Hematopoietic multipotent progenitor cell treated with erythropoietin and hydrocortisone succinate and interleukin-3 and kit ligand, for 8 days (in vitro differentiated cells): ENCODE measurements around the gene VEGFC.
A peak's percentile ranks its signal among the peaks of the same experiment; 100 is the strongest.

ENCODE experiments used
- DNase-seq: peaks from one replicate; pipeline ENCODE4 v3.0.0-alpha.2; 2015

The VEGFC gene

GRCh38 chr4:176795441-176795840 is 2.7 kb upstream of the VEGFC start:
- DNase-seq = no peak

DNA sequence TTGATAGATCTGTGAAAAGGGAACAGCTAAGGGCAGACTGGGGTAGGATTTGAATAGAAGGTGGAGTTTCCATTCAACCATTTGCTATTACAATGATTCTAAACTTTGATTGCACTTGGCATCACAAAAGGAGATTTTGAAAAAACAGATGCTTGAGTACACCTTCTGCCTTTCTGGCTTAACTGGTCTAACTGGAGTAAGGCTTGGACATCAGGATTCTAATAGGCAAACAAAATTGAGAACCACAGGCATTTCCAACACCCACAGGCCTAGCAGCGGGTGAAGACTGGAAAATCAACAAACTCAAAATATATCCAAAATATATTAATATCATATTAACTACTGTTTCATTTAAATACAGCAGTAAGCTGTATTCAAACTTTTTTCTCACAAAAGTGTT is 1.9 kb upstream of the VEGFC start:
- DNase-seq = no peak

DNA sequence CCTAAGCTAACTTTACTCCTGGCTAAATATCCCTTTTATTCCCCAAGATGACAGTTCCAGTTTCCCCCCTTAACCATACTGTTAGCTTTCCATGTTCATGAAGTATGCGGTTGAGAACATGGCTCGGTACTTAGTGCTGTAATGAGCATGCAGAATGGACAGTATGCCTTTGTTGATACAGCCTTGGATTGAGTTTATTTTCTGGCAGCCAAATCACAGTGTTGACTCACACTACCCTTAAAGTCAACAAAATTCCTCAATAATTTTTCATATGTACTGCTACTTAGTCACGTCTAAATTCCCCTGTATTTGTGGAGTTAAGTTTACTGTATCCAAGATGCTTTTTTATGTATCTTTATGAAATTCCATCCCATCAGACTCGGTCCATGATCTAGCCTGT is 1.4 kb upstream of the VEGFC start:
- no peak for DNase-seq

DNA sequence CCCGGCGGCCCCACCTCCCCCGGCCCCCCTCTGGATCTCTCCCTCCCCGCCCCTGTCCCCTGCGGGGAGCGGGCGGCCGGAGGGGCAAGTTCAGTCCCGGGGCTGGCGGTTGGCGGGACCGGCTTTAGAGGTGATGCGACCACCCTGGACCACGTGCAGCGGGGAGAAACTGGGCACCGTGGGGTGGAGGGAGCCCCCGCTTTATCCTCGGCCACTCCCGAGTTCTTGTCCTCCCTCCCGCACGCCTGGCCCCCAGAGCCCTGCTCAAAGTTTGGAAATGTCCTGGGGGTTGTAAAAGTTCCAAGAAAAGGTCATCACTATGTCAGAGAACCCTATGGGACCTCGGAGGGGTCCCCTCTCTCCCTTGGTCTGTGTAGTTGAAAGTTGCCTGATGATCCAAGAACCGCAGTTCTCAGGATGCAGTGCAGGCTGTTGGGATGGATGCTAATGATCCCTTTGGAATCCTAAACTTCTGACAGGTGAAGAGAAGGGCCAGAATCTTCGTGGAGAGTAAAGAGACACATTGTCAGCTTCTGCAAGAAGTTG is 411 bp upstream of the VEGFC start:
- no peak for DNase-seq

- DNase-seq = no peak
Observed at GRCh38 chr4:176791591-176792325, 964 bp downstream of the VEGFC start.

DNA sequence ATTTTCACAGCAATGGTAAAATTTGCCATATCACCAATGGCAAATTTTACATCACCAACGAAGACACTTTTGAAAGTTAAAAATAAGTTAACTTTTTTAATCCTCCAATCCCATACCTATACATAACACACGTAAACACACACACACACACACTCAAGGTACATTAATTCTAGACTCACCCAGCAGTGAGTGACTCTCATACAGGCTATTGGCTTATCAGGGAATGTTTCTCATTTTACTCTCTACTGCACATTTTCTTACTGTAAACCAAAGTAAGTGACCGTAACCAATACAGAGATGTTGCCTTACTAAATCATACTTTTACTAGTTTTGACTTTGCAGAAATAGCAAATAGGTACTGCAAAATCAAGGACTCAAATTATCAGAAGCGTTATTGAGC is 2.3 kb downstream of the VEGFC start:
- DNase-seq = no peak

DNA sequence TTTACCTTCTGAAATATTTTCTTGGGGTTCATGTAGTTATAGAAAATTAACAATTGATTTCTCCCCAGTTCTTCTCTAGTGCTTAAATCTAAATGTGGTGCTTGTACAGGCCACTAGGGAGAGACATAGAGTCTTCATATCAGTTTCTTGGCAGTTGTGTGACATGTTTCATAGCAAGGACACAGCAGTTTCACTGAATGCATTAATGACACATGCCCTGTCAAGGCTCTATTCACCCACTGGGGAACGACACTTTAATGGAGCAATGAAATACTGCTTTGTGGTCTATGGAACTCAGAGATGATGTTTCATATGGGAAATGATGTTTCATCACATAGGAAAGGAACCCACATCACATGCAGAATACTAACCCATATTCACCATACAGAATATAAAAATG is 2.8 kb downstream of the VEGFC start:
- DNase-seq = peak; percentile 44

- no peak for DNase-seq
Observed at GRCh38 chr4:176788971-176789370, 3.8 kb downstream of the VEGFC start.

DNA sequence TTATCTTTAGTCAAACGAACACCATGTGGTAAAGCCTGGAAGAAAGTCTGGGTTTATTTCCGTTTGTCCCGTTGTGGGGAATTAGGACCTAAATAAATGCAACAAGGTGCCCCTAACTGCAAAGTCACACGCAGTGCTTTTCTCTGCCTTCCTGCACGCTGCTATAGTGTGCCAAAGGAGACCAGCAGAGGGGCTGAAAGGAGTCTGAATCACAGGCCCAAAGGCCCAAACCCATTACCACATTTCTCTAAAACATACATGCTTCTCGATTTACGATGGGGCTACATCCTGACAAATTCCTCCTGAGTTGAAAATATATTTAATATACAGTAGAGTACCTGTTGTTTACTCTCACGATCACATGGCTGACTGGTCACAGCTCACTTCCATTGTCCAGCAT is 4.5 kb downstream of the VEGFC start:
- no peak for DNase-seq

GRCh38 chr4:176784816-176785215 is 7.9 kb downstream of the VEGFC start:
- no peak for DNase-seq

- DNase-seq = no peak
Observed at GRCh38 chr4:176782794-176783193, 9.9 kb downstream of the VEGFC start.

- no peak for DNase-seq
Observed at GRCh38 chr4:176782191-176782590, 10.5 kb downstream of the VEGFC start.

- no peak for DNase-seq
Observed at GRCh38 chr4:176781739-176782100, 11.0 kb downstream of the VEGFC start.

- DNase-seq = no peak
Observed at GRCh38 chr4:176780995-176781738, 11.6 kb downstream of the VEGFC start.

GRCh38 chr4:176779421-176779820 is 13.3 kb downstream of the VEGFC start:
- DNase-seq = no peak

GRCh38 chr4:176778491-176778890 is 14.2 kb downstream of the VEGFC start:
- no peak for DNase-seq

DNA sequence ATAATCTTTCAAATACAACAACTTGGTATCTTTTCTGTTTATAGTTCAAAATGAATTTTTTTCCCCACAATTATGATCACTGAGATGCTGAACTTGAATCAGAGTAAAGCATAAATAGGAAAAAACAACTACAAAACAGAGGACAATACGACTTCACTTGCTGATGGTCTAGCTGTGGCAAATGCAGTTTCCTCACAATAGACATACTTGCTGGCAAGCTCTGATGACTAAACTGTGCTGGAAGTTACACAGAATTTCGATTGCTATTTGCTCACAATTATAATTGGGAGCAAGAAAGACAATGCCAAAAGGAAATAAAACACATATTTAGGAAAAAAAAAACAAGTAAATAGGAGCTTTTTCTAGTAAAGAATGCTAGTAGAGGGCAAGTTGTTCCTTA is 14.7 kb downstream of the VEGFC start:
- DNase-seq = no peak

GRCh38 chr4:176775338-176775737 is 17.4 kb downstream of the VEGFC start:
- no peak for DNase-seq

DNA sequence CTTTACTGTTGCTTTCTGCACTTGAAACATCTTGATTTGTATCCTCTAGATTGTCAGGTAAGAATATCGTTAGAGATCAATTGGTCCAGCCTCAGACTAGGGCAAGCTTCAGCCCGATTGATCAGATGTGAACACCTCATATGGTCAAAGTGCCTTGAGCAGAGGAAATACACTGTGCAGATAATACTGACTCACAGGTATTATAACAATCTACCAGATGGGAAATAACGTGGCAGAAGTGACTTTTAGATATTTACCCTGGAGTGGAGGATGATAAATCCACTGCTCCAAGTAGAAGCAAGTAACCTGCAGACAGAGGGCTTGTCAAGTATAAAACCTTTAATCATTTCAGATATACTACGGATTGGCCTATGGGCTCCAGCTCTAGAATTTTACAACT is 17.9 kb downstream of the VEGFC start:
- DNase-seq = no peak

GRCh38 chr4:176769514-176769913 is 23.2 kb downstream of the VEGFC start:
- DNase-seq = no peak

GRCh38 chr4:176767183-176767582 is 25.5 kb downstream of the VEGFC start:
- no peak for DNase-seq

DNA sequence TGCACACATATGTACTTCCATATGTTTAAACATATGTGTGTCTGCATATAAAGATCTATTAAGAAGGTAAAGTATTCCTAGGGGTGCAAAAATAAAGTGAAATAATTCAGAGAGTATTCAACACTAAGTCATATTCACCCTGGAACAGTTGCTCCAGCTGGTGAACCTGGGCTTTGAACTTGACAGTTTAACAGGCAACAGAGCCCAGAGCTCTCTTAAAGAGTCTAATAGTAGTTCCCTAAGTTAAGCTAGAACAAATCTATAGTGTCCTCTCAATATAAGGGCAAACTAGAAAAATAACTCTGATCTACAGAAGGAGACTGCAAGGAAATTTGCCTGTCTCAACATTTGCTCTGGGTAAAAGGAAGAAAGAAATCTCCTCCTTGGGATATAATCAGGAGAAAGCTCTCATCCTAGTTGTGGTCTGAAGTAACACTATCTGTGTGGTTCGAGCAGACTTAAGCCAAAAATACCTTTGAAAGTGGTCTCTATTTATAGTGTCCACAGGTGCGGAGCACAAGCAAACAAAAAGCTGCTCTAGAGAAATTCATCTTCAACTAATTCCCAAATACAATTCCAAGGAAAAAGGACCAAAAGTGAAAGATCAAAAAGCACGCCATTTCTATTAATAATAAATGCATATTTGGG is 29.9 kb downstream of the VEGFC start:
- DNase-seq = no peak

GRCh38 chr4:176761872-176762271 is 30.9 kb downstream of the VEGFC start:
- DNase-seq = no peak

DNA sequence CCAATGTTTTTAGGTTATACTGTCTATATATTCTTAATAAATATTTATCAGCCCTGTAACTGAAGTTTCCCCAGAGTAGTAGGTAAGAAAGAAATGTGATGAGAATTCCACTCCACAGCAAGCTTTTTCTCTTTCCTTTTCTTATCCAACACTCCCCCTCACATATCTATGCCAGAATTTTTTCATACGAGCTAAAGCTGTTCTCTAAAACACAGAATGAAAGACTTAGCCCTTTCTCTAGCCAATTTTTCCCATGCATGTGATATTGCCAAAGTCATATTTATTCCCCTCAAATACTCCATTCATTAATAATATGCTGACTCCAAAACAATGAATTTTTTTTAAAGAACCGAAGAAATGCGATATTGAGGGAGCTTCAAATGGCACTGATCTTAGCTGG is 32.3 kb downstream of the VEGFC start:
- no peak for DNase-seq
